Liver (tissue), 3 donors: Measurements from ENCODE around the gene CUTA.

Experiments
- CTCF ChIP-seq: fragments of 150-350 bp; IDR thresholded peaks from 2 replicates; pipeline ENCODE4 v1.5.1; 2017; ENCODE audit warnings: improper control_type of control experiment, low read depth, low read length; ENCODE audit not compliant: missing input control
- TAF1 ChIP-seq: conservative IDR thresholded peaks from 2 replicates; pipeline ENCODE4 v1.6.1; 2016; ENCODE audit warnings: antibody characterized with exemption, mild to moderate bottlenecking
- donor health status: healthy.
- donor health status: healthy.

GRCh38 chr6:33390767-33391277 lies 27.1 kb downstream of the CUTA start:
- TF ChIP-seq CTCF (no peak), TAF1 (no peak)
